OCI-LY1 (cell line): ENCODE results near the gene KIDINS220.

ENCODE experiments used
- H2AFZ ChIP-seq: fragments of 200-600 bp; sonication (generic), shearing (Covaris generic); 2 replicates; pipeline ENCODE4 v1.6.0; 2014; ENCODE audit warnings: antibody characterized with exemption, mild to moderate bottlenecking, low read length
- H3F3A ChIP-seq: fragments of 200-600 bp; sonication (generic), shearing (Covaris generic); 2 replicates; pipeline ENCODE4 v1.6.0; 2014; ENCODE audit warnings: mild to moderate bottlenecking, antibody characterized with exemption, low read length, moderate library complexity; ENCODE audit not compliant: insufficient read depth
- H3K27ac ChIP-seq: fragments of 200-600 bp; sonication (generic); 2 replicates; pipeline ENCODE4 v1.5.1; 2014; ENCODE audit warnings: low read length, mixed run types, mild to moderate bottlenecking, low read depth; ENCODE audit not compliant: poor library complexity, severe bottlenecking
- H3K27me3 ChIP-seq: fragments of 200-600 bp; sonication (generic); 2 replicates; pipeline ENCODE4 v1.6.0; 2014; ENCODE audit warnings: antibody characterized with exemption, mild to moderate bottlenecking, low read length, moderate library complexity; ENCODE audit not compliant: insufficient read depth
- H3K36me3 ChIP-seq: fragments of 200-600 bp; sonication (generic); 2 replicates; pipeline ENCODE4 v1.6.1; 2014; ENCODE audit warnings: mild to moderate bottlenecking, antibody characterized with exemption, low read length, moderate library complexity, mixed read lengths; ENCODE audit not compliant: insufficient read depth
- H3K4me1 ChIP-seq: fragments of 200-600 bp; sonication (generic); 2 replicates; pipeline ENCODE4 v1.5.1; 2014; ENCODE audit warnings: mild to moderate bottlenecking, low read length, moderate library complexity; ENCODE audit not compliant: insufficient read depth, severe bottlenecking
- H3K4me2 ChIP-seq: fragments of 200-600 bp; sonication (generic), shearing (Covaris generic); 2 replicates; pipeline ENCODE4 v1.6.1; 2014; ENCODE audit warnings: low read length
- H3K4me3 ChIP-seq: fragments of 200-600 bp; sonication (generic); 2 replicates; pipeline ENCODE4 v1.5.1; 2014; ENCODE audit warnings: low read length, low read depth, mild to moderate bottlenecking, mixed read lengths; ENCODE audit not compliant: poor library complexity, severe bottlenecking
- H3K79me2 ChIP-seq: fragments of 200-600 bp; shearing (Covaris generic); 2 replicates; pipeline ENCODE4 v1.6.1; 2016; ENCODE audit warnings: mixed run types, low read length, mixed read lengths; ENCODE audit not compliant: insufficient read depth
- H3K9ac ChIP-seq: fragments of 200-600 bp; sonication (generic), shearing (Covaris generic); 2 replicates; pipeline ENCODE4 v1.6.1; 2014; ENCODE audit warnings: mild to moderate bottlenecking, low read length, mixed read lengths
- H3K9me2 ChIP-seq: fragments of 200-600 bp; sonication (generic), shearing (Covaris generic); 2 replicates; pipeline ENCODE4 v1.6.1; 2014; ENCODE audit warnings: low read depth, mild to moderate bottlenecking, low read length, mixed read lengths
- H3K9me3 ChIP-seq: fragments of 200-600 bp; shearing (Covaris generic); 2 replicates; pipeline ENCODE4 v1.6.1; 2014; ENCODE audit warnings: low read length, mixed read lengths
- H4K20me1 ChIP-seq: fragments of 200-600 bp; sonication (generic), shearing (Covaris generic); 2 replicates; pipeline ENCODE4 v1.6.0; 2016; ENCODE audit warnings: mild to moderate bottlenecking, low read length; ENCODE audit not compliant: insufficient read depth
- CTCF ChIP-seq: fragments of 200-600 bp; sonication (generic), shearing (Covaris generic); IDR thresholded peaks from 2 replicates; pipeline ENCODE4 v1.5.1; 2017; ENCODE audit warnings: mild to moderate bottlenecking, antibody characterized with exemption, low read length, moderate library complexity, mixed read lengths
- EZH2 ChIP-seq: fragments of 200-600 bp; sonication (generic), shearing (Covaris generic); IDR thresholded peaks from 2 replicates; pipeline ENCODE4 v1.8.0; 2017; ENCODE audit warnings: borderline replicate concordance, mixed run types, mild to moderate bottlenecking, antibody characterized with exemption, low read length, moderate library complexity, mixed read lengths

The KIDINS220 gene

GRCh38 chr2:8800218-8800617 is 37.2 kb downstream of the KIDINS220 start:
- no peak for TF ChIP-seq CTCF
- TF ChIP-seq EZH2: no peak
- H2AFZ ChIP-seq: no peak overlapping the region
- H3K9me2 ChIP-seq: no peaks in the 10 kb centered on the region
- H3F3A ChIP-seq: peaks cover 3% of the 10 kb centered on the region; the same call in 1 of the 2 replicates
- no peaks in the 10 kb centered on the region for H3K9me3 ChIP-seq
- H3K27ac ChIP-seq: no peak overlapping the region
- no peaks in the 10 kb centered on the region for H3K27me3 ChIP-seq
- H3K4me2 ChIP-seq: no peak overlapping the region
- peaks cover 8% of the 10 kb centered on the region for H3K4me1 ChIP-seq
- H3K9ac ChIP-seq: no peak overlapping the region
- H3K4me3 ChIP-seq: no peak overlapping the region
- H3K79me2 ChIP-seq: no peaks in the 10 kb centered on the region
- peaks cover 69% of the 10 kb centered on the region for H3K36me3 ChIP-seq
- no peaks in the 10 kb centered on the region for H4K20me1 ChIP-seq

GRCh38 chr2:8799004-8799403 is 38.4 kb downstream of the KIDINS220 start:
- Histone ChIP-seq H3K9me2 (no peaks in the 10 kb centered on the region), H3K9ac (no peak overlapping the region), H3K4me3 (no peak overlapping the region), H3F3A (0 out of 2 replicates have a peak, but pooled peaks cover under 1% of the 10 kb centered on the region), H2AFZ (no peak overlapping the region), H3K79me2 (no peaks in the 10 kb centered on the region), H4K20me1 (no peaks in the 10 kb centered on the region), H3K9me3 (no peaks in the 10 kb centered on the region), H3K36me3 (peaks cover 70% of the 10 kb centered on the region), H3K27me3 (no peaks in the 10 kb centered on the region), H3K4me1 (peaks cover 4% of the 10 kb centered on the region), H3K4me2 (no peak overlapping the region), H3K27ac (no peak overlapping the region)
- TF ChIP-seq EZH2: no peak
- TF ChIP-seq CTCF: no peak

- Histone ChIP-seq H3K9me3 (no peaks in the 10 kb centered on the region), H3K4me1 (no peaks in the 10 kb centered on the region), H3K9ac (no peak overlapping the region), H2AFZ (no peak overlapping the region), H3K27me3 (no peaks in the 10 kb centered on the region), H3K27ac (no peak overlapping the region), H3K36me3 (peaks cover 73% of the 10 kb centered on the region), H3F3A (no peaks in the 10 kb centered on the region), H3K4me3 (no peak overlapping the region), H3K4me2 (no peak overlapping the region), H3K9me2 (no peaks in the 10 kb centered on the region), H4K20me1 (no peaks in the 10 kb centered on the region), H3K79me2 (no peaks in the 10 kb centered on the region)
- no peak for TF ChIP-seq CTCF
- TF ChIP-seq EZH2: no peak
Measured at GRCh38 chr2:8798393-8798792, 39.0 kb downstream of the KIDINS220 start.
